Hepatocyte (in vitro differentiated cells): Measurements from ENCODE around the gene BLOC1S4.

Experiments
- CTCF ChIP-seq: fragments of 200-600 bp; sonication (generic); IDR thresholded peaks from 2 replicates; pipeline ENCODE4 v1.5.1; 2016; ENCODE audit warnings: antibody characterized with exemption, mild to moderate bottlenecking; ENCODE audit not compliant: poor library complexity
- EZH2 ChIP-seq: fragments of 200-600 bp; sonication (generic); IDR thresholded peaks from 2 replicates; pipeline ENCODE4 v1.6.1; 2016; ENCODE audit warnings: antibody characterized with exemption, mild to moderate bottlenecking, borderline replicate concordance

- TF ChIP-seq CTCF (no peak), EZH2 (no peak)
Observed at GRCh38 chr4:6752486-6752829, 36.5 kb downstream of the BLOC1S4 start.
